Esophagus squamous epithelium (tissue), 5 donors: Measurements from ENCODE around the gene MAGI1. TPM values are rescaled to one million over a fixed set of nuclear protein-coding genes. Genes with fewer than 3 reads are reported as not detected.
"Not testable (repeated sequence)": the region's sequence is repeated elsewhere in the genome, so short reads cannot be mapped to it uniquely, and the experiment has no call there.

ENCODE experiments used
- DNase-seq: peaks from one replicate; lab custom pipeline; 2025; lab: John Stamatoyannopoulos, UW
- H3K27ac ChIP-seq, 4 donors: fragments of 200-600 bp; sonication (generic); one replicate each; pipeline ENCODE4 v1.5.1; 2016 to 2019; ENCODE audit warnings: mild to moderate bottlenecking in 1 of 4
- H3K27me3 ChIP-seq, 4 donors: fragments of 200-600 bp; sonication (generic); 1 replicate in 3 of 4; 2 replicates in 1 of 4; pipeline versions ENCODE4 v1.5.1 to v1.6.0; 2017 to 2021; ENCODE audit warnings: antibody characterized with exemption in 1 of 4
- H3K36me3 ChIP-seq, 3 donors: fragments of 200-600 bp; sonication (generic); one replicate each; pipeline ENCODE4 v1.5.1; 2016 to 2019
- H3K4me1 ChIP-seq, 3 donors: fragments of 200-600 bp; sonication (generic); one replicate each; pipeline ENCODE4 v1.5.1; 2017 to 2019
- H3K4me3 ChIP-seq, 4 donors: fragments of 200-600 bp; sonication (generic); 1 replicate in 3 of 4; 2 replicates in 1 of 4; pipeline ENCODE4 v1.5.1; 2016 to 2019; ENCODE audit warnings: mild to moderate bottlenecking in 2 of 4, moderate library complexity in 1 of 4
- H3K9me3 ChIP-seq, 3 donors: fragments of 200-600 bp; sonication (generic); one replicate each; pipeline ENCODE4 v1.5.1; 2016 to 2019
- CTCF ChIP-seq, 6 experiments: fragments of 450-650 bp in 4 of 6; fragments of 200-600 bp in 2 of 6; sonication (generic) in 2 of 6; IDR thresholded peaks; one replicate each; pipeline ENCODE4 v1.5.1; 2016 to 2019; ENCODE audit warnings: antibody characterized with exemption in 6 of 6, mild to moderate bottlenecking in 4 of 6, moderate library complexity in 4 of 6
- POLR2A ChIP-seq, 4 donors: fragments of 450-650 bp; IDR thresholded peaks; one replicate each; pipeline ENCODE4 v1.6.1; 2017; ENCODE audit warnings: antibody characterized with exemption in 4 of 4, mild to moderate bottlenecking in 4 of 4, moderate library complexity in 3 of 4
- WGBS, 2 donors: methylation state at CpG; one replicate each; pipeline ENCODE4 v1.1.5; 2018; 5-methylcytosine and 5-hydroxymethylcytosine counted together
- intact Hi-C: fragments of 100-400 bp; cut with DNase I; formaldehyde crosslinking; loops from one replicate; pipeline ENCODE4 v1.15.0; 2022
- total RNA-seq, 4 donors: library from RNA; depleted of rRNA; stranded (reverse); fragments of >200 nt; gene quantifications; one replicate each; pipeline ENCODE4 v1.1.0, GENCODE V29; 2016
- donor health status: DM: yes; HTN: yes; CAD: no.

The MAGI1 gene
- total RNA-seq, 4 donors from 2014 or later = 12.0 to 28.2 (median 21.1) TPM

DNA sequence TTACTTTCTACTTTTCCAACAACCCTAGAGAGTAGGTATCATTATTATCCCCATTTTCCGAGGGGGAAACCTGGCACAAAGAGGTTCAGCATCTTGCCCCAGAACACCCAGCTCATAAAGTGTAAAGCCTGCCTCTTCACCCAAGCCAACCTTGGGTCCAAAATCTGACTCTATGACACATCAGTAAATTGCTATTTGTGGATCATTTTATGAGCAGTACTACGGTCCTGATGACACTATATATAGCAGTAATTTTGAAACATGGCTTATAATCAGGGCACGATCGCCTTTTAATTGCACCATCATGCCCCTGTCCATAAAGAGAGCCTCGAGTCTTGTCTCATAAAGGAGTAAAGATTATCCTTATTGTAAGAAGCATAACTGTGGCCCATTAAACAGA, 9.7 kb downstream of the MAGI1 start:
- TF ChIP-seq CTCF (IDR thresholded peaks at IDR 0.05) (no peak), POLR2A (IDR thresholded peaks at IDR 0.05) (no peak)
- no peak overlapping the region for H3K27ac ChIP-seq
- H3K27me3 ChIP-seq = no peaks in the 10 kb centered on the region
- 70 to 72% methylated on average over 5 of the region's 5 CpGs for WGBS, 2 donors
- H3K4me3 ChIP-seq = no peak overlapping the region
- H3K9me3 ChIP-seq = no peaks in the 10 kb centered on the region
- intact Hi-C loops = no loop called here
- DNase-seq = no peak
- peaks cover 0 to 13% (median under 1%) of the 10 kb centered on the region in 3 donors for H3K4me1 ChIP-seq
- no peaks in the 10 kb centered on the region for H3K36me3 ChIP-seq

DNA sequence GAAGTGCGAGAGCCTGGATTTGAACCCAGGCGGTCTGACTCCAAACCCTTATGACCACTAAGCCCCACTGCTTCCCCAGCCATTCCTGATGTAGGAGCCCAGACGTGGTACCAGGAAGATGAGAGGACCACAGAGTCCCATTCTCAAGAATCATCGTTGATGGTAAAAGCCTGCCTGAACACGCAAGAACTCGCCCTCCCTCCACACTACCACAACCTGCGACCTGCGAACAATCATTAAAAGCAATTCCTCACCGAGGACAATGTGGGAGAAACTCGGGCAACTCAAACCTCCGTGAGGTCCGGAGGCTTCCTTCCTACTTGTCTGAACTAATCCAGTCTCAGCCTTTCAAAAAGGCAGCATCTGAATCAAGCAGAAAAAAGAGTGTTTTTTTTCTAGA, 10.3 kb downstream of the MAGI1 start:
- intact Hi-C loops = no loop called here
- no peak for TF ChIP-seq CTCF (IDR thresholded peaks at IDR 0.05)
- no peak for TF ChIP-seq POLR2A (IDR thresholded peaks at IDR 0.05)
- Histone ChIP-seq H3K36me3 (no peaks in the 10 kb centered on the region), H3K27ac (no peak overlapping the region), H3K4me3 (no peak overlapping the region), H3K4me1 (peaks cover 0 to 19% (median 5%) of the 10 kb centered on the region in 3 donors), H3K9me3 (no peaks in the 10 kb centered on the region), H3K27me3 (no peaks in the 10 kb centered on the region)
- 56% methylated on average over 11 to 12 of the region's 12 CpGs for WGBS, 2 donors
- no peak for DNase-seq

DNA sequence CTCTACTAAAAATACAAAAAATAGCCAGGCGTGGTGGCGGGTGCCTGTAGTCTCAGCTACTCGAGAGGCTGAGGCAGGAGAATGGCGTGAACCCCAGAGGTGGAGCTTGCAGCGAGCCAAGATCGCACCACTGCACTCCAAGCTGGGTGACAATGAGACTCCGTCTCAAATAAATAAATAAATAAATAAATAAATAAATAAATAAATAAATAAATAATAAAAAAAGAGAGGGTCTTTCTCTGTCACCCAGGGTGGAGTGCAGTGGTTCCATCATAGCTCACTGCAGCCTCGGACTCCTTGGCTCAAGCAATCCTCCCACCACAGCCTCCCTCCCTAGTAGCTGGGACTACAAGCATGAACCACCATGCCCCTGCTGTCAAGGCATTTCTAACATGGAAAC, 11.6 kb downstream of the MAGI1 start:
- H3K36me3 ChIP-seq, H3K27ac ChIP-seq, intact Hi-C loops, H3K4me3 ChIP-seq, H3K27me3 ChIP-seq, H3K9me3 ChIP-seq, DNase-seq: not testable (repeated sequence)
- 95% methylated on average over 8 of the region's 8 CpGs for WGBS, 2 donors
- H3K4me1 ChIP-seq = peaks cover 5 to 32% (median 8%) of the 10 kb centered on the region in 3 donors

DNA sequence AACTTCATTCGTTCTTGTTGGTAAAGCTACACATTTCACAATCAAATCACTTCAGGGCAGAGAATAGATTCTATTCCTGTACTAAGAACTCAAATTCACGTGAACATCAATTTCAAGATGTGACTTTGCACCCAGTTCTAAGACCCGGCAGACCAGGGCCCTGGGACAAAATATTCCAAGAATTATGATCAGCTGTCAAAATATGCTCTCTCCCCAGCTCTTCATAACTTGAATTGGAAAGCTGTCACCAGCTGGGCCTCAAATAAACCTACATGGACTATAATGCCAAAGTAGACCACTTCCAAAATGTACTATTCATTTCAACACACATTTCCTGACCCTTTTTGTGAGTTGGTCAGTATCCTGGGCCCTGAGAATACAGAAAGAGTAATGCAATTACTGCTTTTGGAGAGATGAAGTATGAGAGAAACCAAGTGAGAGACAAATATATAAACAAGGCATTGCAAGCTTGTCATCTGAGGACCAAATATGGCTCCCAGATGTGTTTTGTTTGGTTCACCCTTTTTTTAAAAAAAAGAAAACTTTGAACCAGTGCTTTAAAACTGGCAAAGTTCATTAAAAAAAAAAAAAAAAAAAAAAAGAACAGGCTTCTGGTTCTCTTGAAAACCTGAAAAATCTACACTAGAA, 14.9 kb downstream of the MAGI1 start:
- H3K27me3 ChIP-seq = no peaks in the 10 kb centered on the region
- TF ChIP-seq POLR2A (IDR thresholded peaks at IDR 0.05) (no peak), CTCF (IDR thresholded peaks at IDR 0.05) (no peak)
- WGBS, 2 donors = 51 to 53% methylated on average over 3 of the region's 3 CpGs
- peaks cover 7 to 45% (median 12%) of the 10 kb centered on the region in 3 donors for H3K4me1 ChIP-seq
- H3K27ac ChIP-seq = no peak overlapping the region
- H3K4me3 ChIP-seq = no peak overlapping the region
- no peak for DNase-seq
- H3K36me3 ChIP-seq = no peaks in the 10 kb centered on the region
- intact Hi-C loops = no loop called here
- no peaks in the 10 kb centered on the region for H3K9me3 ChIP-seq

- intact Hi-C loops = no loop called here
- H3K27me3 ChIP-seq = no peaks in the 10 kb centered on the region
- TF ChIP-seq CTCF (IDR thresholded peaks at IDR 0.05) = no peak
- no peak for TF ChIP-seq POLR2A (IDR thresholded peaks at IDR 0.05)
- WGBS, 2 donors = 33 to 52% methylated on average over 2 of the region's 2 CpGs
- H3K36me3 ChIP-seq = no peaks in the 10 kb centered on the region
- DNase-seq = no peak
- no peak overlapping the region for H3K4me3 ChIP-seq
- peaks cover 10 to 45% (median 15%) of the 10 kb centered on the region in 3 donors for H3K4me1 ChIP-seq
- no peak overlapping the region for H3K27ac ChIP-seq
- no peaks in the 10 kb centered on the region for H3K9me3 ChIP-seq
Measured at GRCh38 chr3:66023229-66023628, 15.5 kb downstream of the MAGI1 start.
